ENCODE results near the gene WDR36. TPM values are rescaled to one million over a fixed set of nuclear protein-coding genes. Genes with fewer than 3 reads are reported as not detected.

WDR36 gene
- total and polyA plus RNA-seq, 10 of the 15 experiments (the other 5 are each of a cell fraction or from before 2014, with no cell fraction given): 13.3 to 61.8 (median 47.0) TPM

- TF ChIP-seq MYC (IDR thresholded peaks at IDR 0.05; ENCODE audit: insufficient read depth, insufficient read length, insufficient replicate concordance, low read length, severe bottlenecking): no peak
- TF ChIP-seq ZBTB40 (IDR thresholded peaks at IDR 0.05; ENCODE audit: borderline replicate concordance): no peak
- no peak for TF ChIP-seq CREB1 (IDR thresholded peaks at IDR 0.05; ENCODE audit: low read depth)
- no peak for TF ChIP-seq REST (IDR thresholded peaks at IDR 0.05; ENCODE audit: low read depth, low read length)
- no peak for TF ChIP-seq CHD2 (IDR thresholded peaks at IDR 0.05; ENCODE audit: borderline replicate concordance, low read depth, low read length)
- TF ChIP-seq MYB (IDR thresholded peaks at IDR 0.05; ENCODE audit: borderline replicate concordance, low read depth, low read length): no peak
These were observed 19.8 kb downstream of the WDR36 start (continued) for GRCh38 chr5:111111956-111112355.

Data from GM12878 (cell line).